ENCODE measurements around the gene QRICH1.

Gene QRICH1

GRCh38 chr3:49110780-49111179, 16.9 kb upstream of the QRICH1 start:
- H4K20me1 ChIP-seq (ENCODE audit: control insufficient read depth, insufficient read depth, low read depth, low read length) = no peaks in the 10 kb centered on the region
- no peak overlapping the region for H3K4me2 ChIP-seq (ENCODE audit: low read length)
- H3K9me3 ChIP-seq (ENCODE audit: control insufficient read depth, insufficient read depth, low read length) = no peaks in the 10 kb centered on the region
- peaks cover under 1% of the 10 kb centered on the region; the same call in 1 of the 2 replicates for H3F3A ChIP-seq (ENCODE audit: control insufficient read depth, insufficient read depth)
- H3K4me1 ChIP-seq (ENCODE audit: control insufficient read depth, low read length) = peaks cover under 1% of the 10 kb centered on the region
- no peak for TF ChIP-seq EZH2phosphoT487 (IDR thresholded peaks at IDR 0.05; ENCODE audit: borderline replicate concordance, low read length)
- TF ChIP-seq CTCF (IDR thresholded peaks at IDR 0.05; ENCODE audit: low read depth, low read length, poor library complexity, severe bottlenecking) = no peak
- no peaks in the 10 kb centered on the region for H3K79me2 ChIP-seq (ENCODE audit: control insufficient read depth, low read length)
- H3K9me2 ChIP-seq (replicated peaks; ENCODE audit: control insufficient read depth, low read length) = no peaks in the 10 kb centered on the region
- H3K36me3 ChIP-seq (ENCODE audit: control insufficient read depth, low read length) = peaks cover 75% of the 10 kb centered on the region
- H3K4me3 ChIP-seq (ENCODE audit: low read length) = no peak overlapping the region
- no peaks in the 10 kb centered on the region for H3K27me3 ChIP-seq (ENCODE audit: control insufficient read depth, low read length)
- H3K27ac ChIP-seq (ENCODE audit: low read depth, low read length) = no peak overlapping the region

GRCh38 chr3:49108346-49108745, 14.5 kb upstream of the QRICH1 start:
- no peaks in the 10 kb centered on the region for H3K27me3 ChIP-seq (ENCODE audit: control insufficient read depth, low read length)
- H3K36me3 ChIP-seq (ENCODE audit: control insufficient read depth, low read length) = peaks cover 64% of the 10 kb centered on the region
- no peak overlapping the region for H3K27ac ChIP-seq (ENCODE audit: low read depth, low read length)
- peaks cover 17% of the 10 kb centered on the region for H3K79me2 ChIP-seq (ENCODE audit: control insufficient read depth, low read length)
- H4K20me1 ChIP-seq (ENCODE audit: control insufficient read depth, insufficient read depth, low read depth, low read length) = no peaks in the 10 kb centered on the region
- no peaks in the 10 kb centered on the region for H3K9me2 ChIP-seq (replicated peaks; ENCODE audit: control insufficient read depth, low read length)
- H3F3A ChIP-seq (ENCODE audit: control insufficient read depth, insufficient read depth) = peaks cover 4% of the 10 kb centered on the region; the same call in 1 of the 2 replicates
- peaks cover 17% of the 10 kb centered on the region for H3K4me1 ChIP-seq (ENCODE audit: control insufficient read depth, low read length)
- H3K4me3 ChIP-seq (ENCODE audit: low read length) = no peak overlapping the region
- no peak overlapping the region for H3K4me2 ChIP-seq (ENCODE audit: low read length)
- TF ChIP-seq EZH2phosphoT487 (IDR thresholded peaks at IDR 0.05; ENCODE audit: borderline replicate concordance, low read length) = no peak
- TF ChIP-seq CTCF (IDR thresholded peaks at IDR 0.05; ENCODE audit: low read depth, low read length, poor library complexity, severe bottlenecking) = no peak
- H3K9me3 ChIP-seq (ENCODE audit: control insufficient read depth, insufficient read depth, low read length) = no peaks in the 10 kb centered on the region

DNA sequence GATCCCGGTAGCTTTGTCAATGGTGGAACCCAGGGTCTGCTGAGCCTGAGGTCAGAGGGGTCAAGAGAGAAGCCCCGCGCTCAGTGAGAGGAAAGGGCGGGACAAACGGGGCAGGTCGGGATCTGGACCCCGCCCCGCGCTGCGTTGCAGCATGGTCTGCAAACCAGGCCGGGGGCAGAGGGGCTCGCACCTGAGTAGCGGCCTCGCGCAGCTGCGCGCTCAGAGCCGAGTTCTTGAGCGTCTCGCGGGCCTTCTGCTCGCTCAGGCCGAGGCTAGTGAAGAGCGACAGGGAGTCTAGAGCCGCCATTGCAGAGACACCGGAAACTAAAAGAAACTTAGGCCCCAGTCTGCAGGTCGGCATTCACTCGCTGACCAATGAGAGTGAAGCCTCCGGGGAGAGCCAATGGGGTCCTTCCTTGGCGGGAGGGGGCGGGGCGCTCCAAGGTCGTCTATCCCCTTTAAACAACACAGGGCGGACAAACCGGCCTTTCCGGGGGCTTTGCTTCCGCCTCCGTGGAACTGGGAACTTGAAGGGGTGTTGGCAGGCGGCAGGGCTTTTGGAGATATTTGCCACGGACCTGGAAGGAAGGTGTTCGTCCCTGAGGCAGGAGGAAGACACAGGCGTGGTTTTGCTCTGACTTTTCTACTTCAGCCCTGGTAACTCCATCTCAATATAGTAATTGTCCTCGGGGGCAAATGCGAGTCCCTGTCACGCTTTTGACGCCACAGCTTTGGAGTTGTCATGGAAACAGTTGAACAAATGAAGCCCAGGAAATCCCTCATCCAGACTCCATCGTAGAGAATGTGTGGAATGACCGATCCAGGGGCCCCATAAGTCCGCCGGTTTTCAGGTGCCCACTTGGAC, 10.8 kb upstream of the QRICH1 start, which contains the start of gene QARS1:
TSS of gene QARS1 (minus strand) at position 331 of the 865 bp plus-strand sequence. CDS start at position 307, 24 bp downstream.
- peak within 1 kb of the TSS; percentile 85 for H3K4me3 ChIP-seq (ENCODE audit: low read length)
- H3K36me3 ChIP-seq (ENCODE audit: control insufficient read depth, low read length) = peaks cover 67% of the 10 kb centered on the region
- H3K9me2 ChIP-seq (replicated peaks; ENCODE audit: control insufficient read depth, low read length) = no peaks in the 10 kb centered on the region
- H3K4me2 ChIP-seq (ENCODE audit: low read length) = peak within 1 kb of the TSS; percentile 96
- H3K9me3 ChIP-seq (ENCODE audit: control insufficient read depth, insufficient read depth, low read length) = no peaks in the 10 kb centered on the region
- H3K79me2 ChIP-seq (ENCODE audit: control insufficient read depth, low read length) = peaks cover 29% of the 10 kb centered on the region
- H3F3A ChIP-seq (ENCODE audit: control insufficient read depth, insufficient read depth) = peaks cover 4% of the 10 kb centered on the region; the same call in 1 of the 2 replicates
- TF ChIP-seq EZH2phosphoT487 (IDR thresholded peaks at IDR 0.05; ENCODE audit: borderline replicate concordance, low read length) = no peak
- no peak for TF ChIP-seq CTCF (IDR thresholded peaks at IDR 0.05; ENCODE audit: low read depth, low read length, poor library complexity, severe bottlenecking)
- peaks cover 21% of the 10 kb centered on the region for H3K4me1 ChIP-seq (ENCODE audit: control insufficient read depth, low read length)
- H3K27me3 ChIP-seq (ENCODE audit: control insufficient read depth, low read length) = no peaks in the 10 kb centered on the region
- H4K20me1 ChIP-seq (ENCODE audit: control insufficient read depth, insufficient read depth, low read depth, low read length) = no peaks in the 10 kb centered on the region
- H3K27ac ChIP-seq (ENCODE audit: low read depth, low read length) = peak within 1 kb of the TSS; percentile 64

All from DOHH2 (cell line).